HG03432 (cell line): ENCODE data around the gene VASH2.
"Not testable (repeated sequence)": the region's sequence is repeated elsewhere in the genome, so short reads cannot be mapped to it uniquely, and the experiment has no call there.

ENCODE experiments used
- ATAC-seq: cut with Tn5 transposase; IDR thresholded peaks from one replicate; pipeline ENCODE4 v1.9.1; 2021; ENCODE audit warnings: mild to moderate bottlenecking, moderate library complexity; ENCODE audit not compliant: unreplicated experiment

VASH2 gene

GRCh38 chr1:212950243-212951125 lies at the start of gene VASH2:
TSS of gene VASH2 (plus strand) at chr1:212950541. CDS start at chr1:212951543, 1,002 bp downstream.
- ATAC-seq: peak; percentile 97

GRCh38 chr1:212901290-212901689 lies 49.1 kb upstream of the VASH2 start:
- ATAC-seq: no peak

- ATAC-seq: no peak
Measured at GRCh38 chr1:212902054-212902453, 48.3 kb upstream of the VASH2 start.

GRCh38 chr1:212903664-212904063 lies 46.7 kb upstream of the VASH2 start:
- no peak for ATAC-seq

GRCh38 chr1:212908071-212908470 lies 42.3 kb upstream of the VASH2 start:
- ATAC-seq: not testable (repeated sequence)

- no peak for ATAC-seq
Measured at GRCh38 chr1:212908971-212909370, 41.4 kb upstream of the VASH2 start.

- no peak for ATAC-seq
Measured at GRCh38 chr1:212909652-212910063, 40.7 kb upstream of the VASH2 start.

GRCh38 chr1:212910213-212910612 lies 40.1 kb upstream of the VASH2 start:
- not testable (repeated sequence) for ATAC-seq

GRCh38 chr1:212913638-212914037 lies 36.7 kb upstream of the VASH2 start:
- not testable (repeated sequence) for ATAC-seq

GRCh38 chr1:212914110-212914509 lies 36.2 kb upstream of the VASH2 start:
- not testable (repeated sequence) for ATAC-seq

- no peak for ATAC-seq
Measured at GRCh38 chr1:212914789-212915188, 35.6 kb upstream of the VASH2 start.

GRCh38 chr1:212915245-212916091 lies 34.9 kb upstream of the VASH2 start:
- ATAC-seq: no peak

- peak; percentile 52 for ATAC-seq
Measured at GRCh38 chr1:212916481-212917133, 33.7 kb upstream of the VASH2 start.

- no peak for ATAC-seq
Measured at GRCh38 chr1:212917134-212917485, 33.2 kb upstream of the VASH2 start.

- ATAC-seq: no peak
Measured at GRCh38 chr1:212917858-212918257, 32.5 kb upstream of the VASH2 start.

GRCh38 chr1:212918824-212919223 lies 31.5 kb upstream of the VASH2 start:
- no peak for ATAC-seq

GRCh38 chr1:212920246-212920645 lies 30.1 kb upstream of the VASH2 start:
- ATAC-seq: no peak

GRCh38 chr1:212920896-212921295 lies 29.4 kb upstream of the VASH2 start:
- no peak for ATAC-seq

GRCh38 chr1:212922016-212922415 lies 28.3 kb upstream of the VASH2 start:
- ATAC-seq: no peak

GRCh38 chr1:212926372-212926771 lies 24.0 kb upstream of the VASH2 start:
- no peak for ATAC-seq
